HG02938 (cell line): Measurements from ENCODE around the gene RBMS3.
A peak's percentile ranks its signal among the peaks of the same experiment; 100 is the strongest.
"Not testable (repeated sequence)": the region's sequence is repeated elsewhere in the genome, so short reads cannot be mapped to it uniquely, and the experiment has no call there.

Experiments
- ATAC-seq: cut with Tn5 transposase; IDR thresholded peaks from one replicate; pipeline ENCODE4 v1.9.1; 2021; ENCODE audit warnings: mild to moderate bottlenecking, moderate library complexity; ENCODE audit not compliant: unreplicated experiment

RBMS3 gene

GRCh38 chr3:29337565-29337964 is 56.7 kb downstream of the RBMS3 start:
- ATAC-seq: no peak

GRCh38 chr3:29338377-29338776 is 57.5 kb downstream of the RBMS3 start:
- ATAC-seq: no peak

GRCh38 chr3:29339016-29339833 is 58.4 kb downstream of the RBMS3 start:
- no peak for ATAC-seq

- ATAC-seq: no peak
Measured at GRCh38 chr3:29344154-29344553, 63.3 kb downstream of the RBMS3 start.

GRCh38 chr3:29344935-29345334 is 64.1 kb downstream of the RBMS3 start:
- ATAC-seq: no peak

GRCh38 chr3:29345516-29346300 is 64.8 kb downstream of the RBMS3 start:
- ATAC-seq: no peak

GRCh38 chr3:29346828-29347227 is 66.0 kb downstream of the RBMS3 start:
- ATAC-seq: no peak

GRCh38 chr3:29347412-29347811 is 66.5 kb downstream of the RBMS3 start:
- no peak for ATAC-seq

GRCh38 chr3:29348316-29348715 is 67.4 kb downstream of the RBMS3 start:
- ATAC-seq: no peak

- no peak for ATAC-seq
Measured at GRCh38 chr3:29349049-29349448, 68.2 kb downstream of the RBMS3 start.

- peak; percentile 71 for ATAC-seq
Measured at GRCh38 chr3:29353807-29354206, 72.9 kb downstream of the RBMS3 start.

GRCh38 chr3:29354894-29355293 is 74.0 kb downstream of the RBMS3 start:
- no peak for ATAC-seq

GRCh38 chr3:29356062-29356461 is 75.2 kb downstream of the RBMS3 start:
- no peak for ATAC-seq

- not testable (repeated sequence) for ATAC-seq
Measured at GRCh38 chr3:29360289-29360688, 79.4 kb downstream of the RBMS3 start.

- ATAC-seq: no peak
Measured at GRCh38 chr3:29363110-29363509, 82.2 kb downstream of the RBMS3 start.

- no peak for ATAC-seq
Measured at GRCh38 chr3:29370021-29370420, 89.2 kb downstream of the RBMS3 start.

GRCh38 chr3:29370476-29371420 is 89.9 kb downstream of the RBMS3 start:
- ATAC-seq: no peak

- no peak for ATAC-seq
Measured at GRCh38 chr3:29373131-29373680, 92.3 kb downstream of the RBMS3 start.

- no peak for ATAC-seq
Measured at GRCh38 chr3:29374226-29374625, 93.4 kb downstream of the RBMS3 start.

- no peak for ATAC-seq
Measured at GRCh38 chr3:29379097-29379496, 98.2 kb downstream of the RBMS3 start.

- no peak for ATAC-seq
Measured at GRCh38 chr3:29381595-29381994, 100.7 kb downstream of the RBMS3 start.
